GM06990 (cell line): Measurements from ENCODE around the gene NETO2.
A peak's percentile ranks its signal among the peaks of the same experiment; 100 is the strongest.

Experiments used
- DNase-seq: peaks from one replicate; pipeline ENCODE4 v3.0.0-alpha.2; 2011; ENCODE audit not compliant: insufficient read length; ENCODE audit errors: extremely low read depth
- H3K27me3 ChIP-seq: replicated peaks from 2 replicates; pipeline ENCODE4 v1.6.0; 2011; ENCODE audit warnings: low read length; ENCODE audit not compliant: control insufficient read depth, insufficient read depth
- H3K36me3 ChIP-seq: 2 replicates; pipeline ENCODE4 v1.5.1; 2011; ENCODE audit warnings: low read length; ENCODE audit not compliant: control insufficient read depth, insufficient read depth
- H3K4me3 ChIP-seq: replicated peaks from 2 replicates; pipeline ENCODE4 v1.5.1; 2011; ENCODE audit warnings: low read depth, mild to moderate bottlenecking, control low read depth, low read length
- CTCF ChIP-seq: IDR thresholded peaks from 2 replicates; pipeline ENCODE4 v1.5.1; 2011; ENCODE audit warnings: low read length, control low read depth, mild to moderate bottlenecking, inconsistent platforms; ENCODE audit not compliant: insufficient read depth, poor library complexity, severe bottlenecking

NETO2 gene

GRCh38 chr16:47045459-47045858 is 98.3 kb downstream of the NETO2 start:
- no peaks in the 10 kb centered on the region for H3K27me3 ChIP-seq
- no peak overlapping the region for H3K4me3 ChIP-seq
- no peak for DNase-seq
- H3K36me3 ChIP-seq = no peaks in the 10 kb centered on the region
- TF ChIP-seq CTCF = no peak

GRCh38 chr16:47045023-47045422 is 98.7 kb downstream of the NETO2 start:
- Histone ChIP-seq H3K27me3 (no peaks in the 10 kb centered on the region), H3K4me3 (no peak overlapping the region), H3K36me3 (no peaks in the 10 kb centered on the region)
- DNase-seq = no peak
- peak; percentile 17 for TF ChIP-seq CTCF

GRCh38 chr16:47043970-47044684 is 99.6 kb downstream of the NETO2 start:
- no peak for DNase-seq
- no peaks in the 10 kb centered on the region for H3K27me3 ChIP-seq
- TF ChIP-seq CTCF = no peak

GRCh38 chr16:47043200-47043599 is 100.5 kb downstream of the NETO2 start:
- no peak for TF ChIP-seq CTCF
- Histone ChIP-seq H3K27me3 (no peaks in the 10 kb centered on the region), H3K4me3 (no peak overlapping the region), H3K36me3 (no peaks in the 10 kb centered on the region)
- DNase-seq = no peak

More at GRCh38 chr16:47043970-47044684, 99.6 kb downstream of the NETO2 start:
- Histone ChIP-seq H3K36me3 (no peaks in the 10 kb centered on the region), H3K4me3 (no peak overlapping the region)

GRCh38 chr16:47037746-47038458 is 105.8 kb downstream of the NETO2 start:
- peak; percentile 88 for DNase-seq
- TF ChIP-seq CTCF = peak; percentile 93
- no peaks in the 10 kb centered on the region for H3K36me3 ChIP-seq
- peak overlapping the region; percentile 72 for H3K4me3 ChIP-seq
- no peaks in the 10 kb centered on the region for H3K27me3 ChIP-seq
